HCT116 (cell line): ENCODE measurements around the gene KDM5C. TPM values are rescaled to one million over a fixed set of nuclear protein-coding genes. Genes with fewer than 3 reads are reported as not detected.

Source experiments
- ATAC-seq: fragments of 200-7000 bp; cut with Tn5 transposase; 2 replicates; pipeline ENCODE4 v1.9.1; 2020; ENCODE audit warnings: mild to moderate bottlenecking, moderate library complexity
- BruUV-seq: library from RNA; stranded (reverse); fragments of 400-500 nt; replicated peaks from 2 replicates; lab custom pipeline; 2021; lab: Mats Ljungman, UMichigan
- CTCF ChIA-PET: fragments of 300-600 bp; sonication (Branson Sonifier 250); formaldehyde crosslinking; loops from one replicate; lab custom pipeline; 2021; ENCODE audit warnings: antibody characterized with exemption; lab: Charles Lee
- POLR2A ChIA-PET: fragments of 300-600, 350-600 bp; sonication (Branson Sonifier 250); formaldehyde crosslinking; loops from one replicate; lab custom pipeline; 2021; ENCODE audit warnings: antibody characterized with exemption; lab: Charles Lee
- RAD21 ChIA-PET, 2 experiments: fragments of 300-600 bp; sonication (Branson Sonifier 250); formaldehyde crosslinking; loops; one replicate each; lab custom pipeline; 2023; ENCODE audit warnings: low total read pairs in 2 of 2; ENCODE audit not compliant: uncharacterized antibody in 2 of 2, unreplicated experiment in 2 of 2, low non-redundant PET in 1 of 2; lab: Charles Lee
- DNase-seq: peaks from one replicate; pipeline ENCODE4 v3.0.0-alpha.2; 2010; ENCODE audit warnings: low read depth, low spot score
- H2AFZ ChIP-seq: fragments of 200-600 bp; shearing (Covaris generic), sonication (generic); 2 replicates; pipeline ENCODE4 v1.6.1; 2017; ENCODE audit warnings: low read depth, mixed run types, mixed read lengths, antibody characterized with exemption, low read length; ENCODE audit not compliant: poor library complexity, severe bottlenecking
- H3K27ac ChIP-seq: 2 replicates; pipeline ENCODE4 v1.5.1; 2012; ENCODE audit warnings: low read depth, low read length
- H3K27me3 ChIP-seq: fragments of 200-600 bp; sonication (generic); 2 replicates; pipeline ENCODE4 v1.6.1; 2016; ENCODE audit warnings: mixed run types, low read length, mixed read lengths; ENCODE audit not compliant: insufficient read depth
- H3K36me3 ChIP-seq, 2 experiments: fragments of 200-500 bp in 1 of 2; fragments of 200-600 bp in 1 of 2; sonication (Bioruptor generic) in 1 of 2; sonication (generic) in 1 of 2; 2 replicates each; pipeline versions ENCODE4 v1.5.1 to v1.6.1; 2014 to 2016; ENCODE audit warnings: low read length in 2 of 2, inconsistent platforms in 1 of 2, mixed read lengths in 1 of 2, mixed run types in 1 of 2; ENCODE audit not compliant: insufficient read depth in 2 of 2, control insufficient read depth in 1 of 2
- H3K4me1 ChIP-seq, 2 experiments: fragments of 200-600 bp in 1 of 2; sonication (generic) in 1 of 2; 2 replicates each; pipeline versions ENCODE4 v1.5.1 to v1.6.1; 2012 to 2017; ENCODE audit warnings: low read length in 2 of 2, inconsistent platforms in 1 of 2, mild to moderate bottlenecking in 1 of 2, mixed read lengths in 1 of 2, mixed run types in 1 of 2, moderate library complexity in 1 of 2; ENCODE audit not compliant: insufficient read depth in 2 of 2, control insufficient read depth in 1 of 2
- H3K4me2 ChIP-seq: fragments of 200-600 bp; sonication (generic); 2 replicates; pipeline ENCODE4 v1.6.1; 2017; ENCODE audit warnings: mixed run types, low read length, mixed read lengths
- H3K4me3 ChIP-seq, 2 experiments: fragments of 200-600 bp in 1 of 2; sonication (generic) in 1 of 2; replicated peaks in 1 of 2; 2 replicates each; pipeline ENCODE4 v1.5.1; 2011 to 2016; ENCODE audit warnings: low read length in 2 of 2, control low read depth in 1 of 2, low read depth in 1 of 2, mild to moderate bottlenecking in 1 of 2, mixed read lengths in 1 of 2, mixed run types in 1 of 2
- H3K79me2 ChIP-seq: fragments of 200-600 bp; sonication (generic); 2 replicates; pipeline ENCODE4 v1.6.1; 2017; ENCODE audit warnings: mild to moderate bottlenecking, mixed run types, low read length, moderate library complexity, mixed read lengths; ENCODE audit not compliant: insufficient read depth
- H3K9ac ChIP-seq: fragments of 200-600 bp; sonication (generic); 2 replicates; pipeline ENCODE4 v1.6.1; 2016; ENCODE audit warnings: low read length, mixed read lengths
- H3K9me2 ChIP-seq: fragments of 200-600 bp; sonication (generic), shearing (Covaris generic); 2 replicates; pipeline ENCODE4 v1.6.1; 2017; ENCODE audit warnings: mixed run types, mild to moderate bottlenecking, moderate library complexity; ENCODE audit not compliant: insufficient read depth
- H3K9me3 ChIP-seq, 2 experiments: fragments of 200-500 bp in 1 of 2; fragments of 200-600 bp in 1 of 2; sonication (Bioruptor generic) in 1 of 2; sonication (generic) in 1 of 2; 2 replicates each; pipeline ENCODE4 v1.6.1; 2014 to 2017; ENCODE audit warnings: low read length in 2 of 2, mixed read lengths in 2 of 2, inconsistent platforms in 1 of 2, low read depth in 1 of 2, mild to moderate bottlenecking in 1 of 2, mixed run types in 1 of 2, moderate library complexity in 1 of 2; ENCODE audit not compliant: control insufficient read depth in 1 of 2, insufficient read depth in 1 of 2
- H4K20me1 ChIP-seq: fragments of 200-600 bp; sonication (generic), shearing (Covaris generic); 2 replicates; pipeline ENCODE4 v1.6.1; 2017; ENCODE audit warnings: mixed run types, mild to moderate bottlenecking, moderate library complexity; ENCODE audit not compliant: insufficient read depth
- ATF3 ChIP-seq: IDR thresholded peaks from 2 replicates; pipeline ENCODE4 v1.6.1; 2012
- EGR1 ChIP-seq: IDR thresholded peaks from 2 replicates; pipeline ENCODE4 v1.6.1; 2012; ENCODE audit warnings: low read depth
- ELF1 ChIP-seq: IDR thresholded peaks from 2 replicates; pipeline ENCODE4 v1.6.1; 2012; ENCODE audit warnings: low read depth, borderline replicate concordance
- EZH2 ChIP-seq: fragments of 200-600 bp; sonication (generic); IDR thresholded peaks from 2 replicates; pipeline ENCODE4 v1.6.1; 2017; ENCODE audit warnings: antibody characterized with exemption, mixed run types
- EZH2phosphoT487 ChIP-seq: fragments of 200-600 bp; IDR thresholded peaks from 2 replicates; pipeline ENCODE4 v1.6.1; 2018; ENCODE audit warnings: antibody characterized with exemption, borderline replicate concordance
- FOSL1 ChIP-seq: IDR thresholded peaks from 2 replicates; pipeline ENCODE4 v1.6.1; 2012; ENCODE audit warnings: low read depth
- JUND ChIP-seq: IDR thresholded peaks from 2 replicates; pipeline ENCODE4 v1.6.1; 2012
- MAX ChIP-seq: IDR thresholded peaks from 2 replicates; pipeline ENCODE4 v1.6.1; 2012
- POLR2A ChIP-seq: IDR thresholded peaks from 2 replicates; pipeline ENCODE4 v1.7.0; 2011; ENCODE audit warnings: borderline replicate concordance; ENCODE audit not compliant: insufficient read depth, insufficient read length; ENCODE audit errors: extremely low read depth
- RAD21 ChIP-seq: IDR thresholded peaks from 2 replicates; pipeline ENCODE4 v1.6.1; 2012; ENCODE audit warnings: low read depth, mild to moderate bottlenecking
- REST ChIP-seq: IDR thresholded peaks from 2 replicates; pipeline ENCODE4 v1.6.1; 2012; ENCODE audit warnings: low read depth
- SIN3A ChIP-seq: IDR thresholded peaks from 2 replicates; pipeline ENCODE4 v1.6.1; 2012; ENCODE audit warnings: low read depth
- SP1 ChIP-seq: IDR thresholded peaks from 2 replicates; pipeline ENCODE4 v1.6.1; 2012; ENCODE audit warnings: low read depth
- SRF ChIP-seq: IDR thresholded peaks from 2 replicates; pipeline ENCODE4 v1.6.1; 2012; ENCODE audit warnings: low read depth
- TCF7L2 ChIP-seq: IDR thresholded peaks from 2 replicates; pipeline ENCODE4 v1.7.0; 2011; ENCODE audit warnings: borderline replicate concordance, inconsistent platforms; ENCODE audit not compliant: insufficient read depth, insufficient read length; ENCODE audit errors: extremely low read depth
- YY1 ChIP-seq: IDR thresholded peaks from 2 replicates; pipeline ENCODE4 v1.6.1; 2011; ENCODE audit warnings: low read length, low read depth, moderate library complexity, mild to moderate bottlenecking; ENCODE audit not compliant: insufficient replicate concordance; ENCODE audit errors: extremely low read depth
- ZBTB33 ChIP-seq: IDR thresholded peaks from 2 replicates; pipeline ENCODE4 v1.6.1; 2011; ENCODE audit warnings: mild to moderate bottlenecking, low read length, moderate library complexity; ENCODE audit not compliant: insufficient replicate concordance; ENCODE audit errors: extremely low read depth
- ZFX ChIP-seq: fragments of 450-650 bp; IDR thresholded peaks from 2 replicates; pipeline ENCODE4 v1.6.1; 2017
- ZNF274 ChIP-seq: fragments of 200-500 bp; sonication (Bioruptor generic); IDR thresholded peaks from 2 replicates; pipeline ENCODE4 v1.6.1; 2014; ENCODE audit warnings: mild to moderate bottlenecking, low read depth, low read length, inconsistent platforms
- intact Hi-C: fragments of 100-400 bp; cut with micrococcal nuclease; formaldehyde crosslinking; loops from 2 replicates; pipeline ENCODE4 v1.10.0; 2022
- total RNA-seq: library from RNA; stranded (reverse); gene quantifications from one replicate; pipeline ENCODE4 v1.2.1, GENCODE V29; 2021; ENCODE audit not compliant: unreplicated experiment
- TF ChIP-seq, protein P1 (sequence below), 3 experiments: fragments of 200-600 bp in 1 of 3; sonication (generic) in 1 of 3; IDR thresholded peaks in 2 of 3; conservative IDR thresholded peaks in 1 of 3; 2 replicates each; pipeline ENCODE4 v1.5.1; 2012 to 2017; ENCODE audit warnings: low read depth in 2 of 3, low read length in 2 of 3, antibody characterized with exemption in 1 of 3, borderline replicate concordance in 1 of 3, control low read depth in 1 of 3, mild to moderate bottlenecking in 1 of 3, mixed read lengths in 1 of 3, mixed run types in 1 of 3, moderate library complexity in 1 of 3; ENCODE audit not compliant: insufficient read depth in 1 of 3

KDM5C gene
- total RNA-seq, 1 experiment from 2014 or later, result 72.9 TPM

GRCh38 chrX:53211391-53211978 is 13.5 kb downstream of the KDM5C start:
- no peaks in the 10 kb centered on the region for H3K4me1 ChIP-seq
- no TSS peak for BruUV-seq
- no peak for TF ChIP-seq EGR1
- no peak for TF ChIP-seq SRF
- no peak for TF ChIP-seq POLR2A
- TF ChIP-seq ELF1, result no peak
- no peak for TF ChIP-seq REST
- no peak for TF ChIP-seq YY1
- TF ChIP-seq MAX, result no peak
- no peak for TF ChIP-seq ZBTB33
- TF ChIP-seq ATF3, result no peak
- TF ChIP-seq SP1, result no peak
- TF ChIP-seq EZH2phosphoT487, result no peak
- no peak for TF ChIP-seq ZNF274
- no peak for TF ChIP-seq JUND
- TF ChIP-seq TCF7L2, result no peak
- no peak for TF ChIP-seq FOSL1
- no peak for TF ChIP-seq SIN3A
- TF ChIP-seq RAD21, result no peak
- TF ChIP-seq, protein P1, sequence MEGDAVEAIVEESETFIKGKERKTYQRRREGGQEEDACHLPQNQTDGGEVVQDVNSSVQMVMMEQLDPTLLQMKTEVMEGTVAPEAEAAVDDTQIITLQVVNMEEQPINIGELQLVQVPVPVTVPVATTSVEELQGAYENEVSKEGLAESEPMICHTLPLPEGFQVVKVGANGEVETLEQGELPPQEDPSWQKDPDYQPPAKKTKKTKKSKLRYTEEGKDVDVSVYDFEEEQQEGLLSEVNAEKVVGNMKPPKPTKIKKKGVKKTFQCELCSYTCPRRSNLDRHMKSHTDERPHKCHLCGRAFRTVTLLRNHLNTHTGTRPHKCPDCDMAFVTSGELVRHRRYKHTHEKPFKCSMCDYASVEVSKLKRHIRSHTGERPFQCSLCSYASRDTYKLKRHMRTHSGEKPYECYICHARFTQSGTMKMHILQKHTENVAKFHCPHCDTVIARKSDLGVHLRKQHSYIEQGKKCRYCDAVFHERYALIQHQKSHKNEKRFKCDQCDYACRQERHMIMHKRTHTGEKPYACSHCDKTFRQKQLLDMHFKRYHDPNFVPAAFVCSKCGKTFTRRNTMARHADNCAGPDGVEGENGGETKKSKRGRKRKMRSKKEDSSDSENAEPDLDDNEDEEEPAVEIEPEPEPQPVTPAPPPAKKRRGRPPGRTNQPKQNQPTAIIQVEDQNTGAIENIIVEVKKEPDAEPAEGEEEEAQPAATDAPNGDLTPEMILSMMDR (IDR thresholded peaks at IDR 0.05 in 2 of 3, conservative IDR thresholded peaks at IDR 0.05 in 1 of 3; ENCODE audit: borderline replicate concordance in 1 of 3, insufficient read depth in 1 of 3, low read depth in 2 of 3, low read length in 2 of 3), result no peak
- no peak for TF ChIP-seq EZH2
- no peak for TF ChIP-seq ZFX
- TF ChIP-seq, all 23 proteins: peak for 0
- Histone ChIP-seq H3K4me3 (no peak overlapping the region), H3K9me2 (no peaks in the 10 kb centered on the region), H3K27me3 (no peaks in the 10 kb centered on the region), H3K36me3 (peaks cover 21 to 26% of the 10 kb centered on the region in 2 experiments; a peak in 3 of 4 replicates), H2AFZ (no peak overlapping the region), H3K9me3 (no peaks in the 10 kb centered on the region), H3K79me2 (no peaks in the 10 kb centered on the region), H3K4me2 (no peak overlapping the region), H4K20me1 (no peaks in the 10 kb centered on the region), H3K27ac (no peak overlapping the region), H3K9ac (no peak overlapping the region)
- DNase-seq (no peak), ATAC-seq (no peak)
- RAD21 ChIA-PET, result no interaction called here
- POLR2A ChIA-PET, result no interaction called here
- intact Hi-C loops, result loop anchor here (10.0 kb wide), 1 partner anchor 97 kb away; no protein-coding TSS in a partner anchor
- CTCF ChIA-PET, result no interaction called here
